Esophagus squamous epithelium (tissue), 5 donors: ENCODE data around the gene ABCA6. TPM values are rescaled to one million over a fixed set of nuclear protein-coding genes. Genes with fewer than 3 reads are reported as not detected.

ENCODE experiments used
- DNase-seq: peaks from one replicate; lab custom pipeline; 2025; lab: John Stamatoyannopoulos, UW
- H3K27ac ChIP-seq, 4 donors: fragments of 200-600 bp; sonication (generic); one replicate each; pipeline ENCODE4 v1.5.1; 2016 to 2019; ENCODE audit warnings: mild to moderate bottlenecking in 1 of 4
- H3K27me3 ChIP-seq, 4 donors: fragments of 200-600 bp; sonication (generic); 1 replicate in 3 of 4; 2 replicates in 1 of 4; pipeline versions ENCODE4 v1.5.1 to v1.6.0; 2017 to 2021; ENCODE audit warnings: antibody characterized with exemption in 1 of 4
- H3K36me3 ChIP-seq, 3 donors: fragments of 200-600 bp; sonication (generic); one replicate each; pipeline ENCODE4 v1.5.1; 2016 to 2019
- H3K4me1 ChIP-seq, 3 donors: fragments of 200-600 bp; sonication (generic); one replicate each; pipeline ENCODE4 v1.5.1; 2017 to 2019
- H3K4me3 ChIP-seq, 4 donors: fragments of 200-600 bp; sonication (generic); 1 replicate in 3 of 4; 2 replicates in 1 of 4; pipeline ENCODE4 v1.5.1; 2016 to 2019; ENCODE audit warnings: mild to moderate bottlenecking in 2 of 4, moderate library complexity in 1 of 4
- H3K9me3 ChIP-seq, 3 donors: fragments of 200-600 bp; sonication (generic); one replicate each; pipeline ENCODE4 v1.5.1; 2016 to 2019
- POLR2A ChIP-seq, 4 donors: fragments of 450-650 bp; IDR thresholded peaks; one replicate each; pipeline ENCODE4 v1.6.1; 2017; ENCODE audit warnings: antibody characterized with exemption in 4 of 4, mild to moderate bottlenecking in 4 of 4, moderate library complexity in 3 of 4
- whole genome bisulfite sequencing, 2 donors: methylation state at CpG; one replicate each; pipeline ENCODE4 v1.1.5; 2018; 5-methylcytosine and 5-hydroxymethylcytosine counted together
- intact Hi-C: fragments of 100-400 bp; cut with DNase I; formaldehyde crosslinking; loops from one replicate; pipeline ENCODE4 v1.15.0; 2022
- total RNA-seq, 4 donors: library from RNA; depleted of rRNA; stranded (reverse); fragments of >200 nt; gene quantifications; one replicate each; pipeline ENCODE4 v1.1.0, GENCODE V29; 2016
- TF ChIP-seq, protein P1 (sequence below), 6 experiments: fragments of 450-650 bp in 4 of 6; fragments of 200-600 bp in 2 of 6; sonication (generic) in 2 of 6; IDR thresholded peaks; one replicate each; pipeline ENCODE4 v1.5.1; 2016 to 2019; ENCODE audit warnings: antibody characterized with exemption in 6 of 6, mild to moderate bottlenecking in 4 of 6, moderate library complexity in 4 of 6
- donor health status: DM: yes; HTN: yes; CAD: no.

Gene ABCA6
- total RNA-seq, 4 donors from 2014 or later = 4.2 to 52.1 (median 8.9) TPM

DNA sequence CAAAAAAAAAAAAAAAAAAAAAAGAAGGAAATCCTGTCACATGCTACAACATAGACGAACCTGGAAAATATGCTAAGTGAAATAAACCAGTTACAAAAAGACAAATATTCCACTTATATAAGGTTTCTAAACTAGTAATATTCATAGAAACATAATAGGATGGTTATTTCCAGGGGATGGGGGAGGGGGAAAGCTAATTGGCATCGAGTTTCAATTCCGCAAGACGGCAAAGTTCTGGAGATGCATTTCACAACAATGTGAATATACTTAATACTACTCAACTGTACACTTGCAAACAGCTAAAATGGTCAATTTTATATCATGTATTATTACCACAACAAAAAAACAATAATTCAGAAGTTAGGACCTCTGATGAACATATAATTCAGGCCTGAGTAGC lies 43.1 kb downstream of the ABCA6 start:
- no peak for DNase-seq
- Histone ChIP-seq H3K4me3 (no peak overlapping the region), H3K9me3 (no peaks in the 10 kb centered on the region), H3K27ac (no peak overlapping the region), H3K4me1 (no peaks in the 10 kb centered on the region), H3K36me3 (peaks cover 0 to 5% (median 3%) of the 10 kb centered on the region in 3 donors), H3K27me3 (no peaks in the 10 kb centered on the region)
- intact Hi-C loops = no loop called here
- TF ChIP-seq, protein P1, sequence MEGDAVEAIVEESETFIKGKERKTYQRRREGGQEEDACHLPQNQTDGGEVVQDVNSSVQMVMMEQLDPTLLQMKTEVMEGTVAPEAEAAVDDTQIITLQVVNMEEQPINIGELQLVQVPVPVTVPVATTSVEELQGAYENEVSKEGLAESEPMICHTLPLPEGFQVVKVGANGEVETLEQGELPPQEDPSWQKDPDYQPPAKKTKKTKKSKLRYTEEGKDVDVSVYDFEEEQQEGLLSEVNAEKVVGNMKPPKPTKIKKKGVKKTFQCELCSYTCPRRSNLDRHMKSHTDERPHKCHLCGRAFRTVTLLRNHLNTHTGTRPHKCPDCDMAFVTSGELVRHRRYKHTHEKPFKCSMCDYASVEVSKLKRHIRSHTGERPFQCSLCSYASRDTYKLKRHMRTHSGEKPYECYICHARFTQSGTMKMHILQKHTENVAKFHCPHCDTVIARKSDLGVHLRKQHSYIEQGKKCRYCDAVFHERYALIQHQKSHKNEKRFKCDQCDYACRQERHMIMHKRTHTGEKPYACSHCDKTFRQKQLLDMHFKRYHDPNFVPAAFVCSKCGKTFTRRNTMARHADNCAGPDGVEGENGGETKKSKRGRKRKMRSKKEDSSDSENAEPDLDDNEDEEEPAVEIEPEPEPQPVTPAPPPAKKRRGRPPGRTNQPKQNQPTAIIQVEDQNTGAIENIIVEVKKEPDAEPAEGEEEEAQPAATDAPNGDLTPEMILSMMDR (IDR thresholded peaks at IDR 0.05) = no peak
- no peak for TF ChIP-seq POLR2A (IDR thresholded peaks at IDR 0.05)
- WGBS, 2 donors = 75 to 90% methylated on average over 4 of the region's 4 CpGs

DNA sequence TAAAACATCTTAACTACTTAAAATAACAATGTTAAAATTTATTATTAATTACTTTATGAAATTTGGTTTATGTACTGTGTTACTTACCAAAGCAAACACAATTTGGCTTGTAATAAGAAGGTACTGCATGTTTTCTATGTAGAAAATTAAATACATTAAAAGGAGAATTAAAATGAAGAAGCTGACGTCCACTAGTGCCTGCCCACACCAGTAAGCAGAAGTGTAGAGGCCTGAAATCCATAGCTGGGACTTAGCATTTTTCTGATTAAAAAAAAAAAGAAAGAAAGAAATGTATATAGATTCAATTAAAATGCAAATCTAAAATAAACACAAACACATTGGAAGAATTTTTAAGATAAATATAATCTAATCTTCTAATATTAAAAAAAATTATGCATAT lies 45.2 kb downstream of the ABCA6 start:
- 65 to 69% methylated on average over 1 of the region's 1 CpG for whole genome bisulfite sequencing, 2 donors
- Histone ChIP-seq H3K4me1 (no peaks in the 10 kb centered on the region), H3K27ac (no peak overlapping the region), H3K36me3 (peaks cover 0 to 5% (median 3%) of the 10 kb centered on the region in 3 donors), H3K9me3 (no peaks in the 10 kb centered on the region), H3K27me3 (no peaks in the 10 kb centered on the region), H3K4me3 (no peak overlapping the region)
- intact Hi-C loops = no loop called here
- TF ChIP-seq, protein P1 (IDR thresholded peaks at IDR 0.05) = no peak
- no peak for TF ChIP-seq POLR2A (IDR thresholded peaks at IDR 0.05)
- DNase-seq = no peak

DNA sequence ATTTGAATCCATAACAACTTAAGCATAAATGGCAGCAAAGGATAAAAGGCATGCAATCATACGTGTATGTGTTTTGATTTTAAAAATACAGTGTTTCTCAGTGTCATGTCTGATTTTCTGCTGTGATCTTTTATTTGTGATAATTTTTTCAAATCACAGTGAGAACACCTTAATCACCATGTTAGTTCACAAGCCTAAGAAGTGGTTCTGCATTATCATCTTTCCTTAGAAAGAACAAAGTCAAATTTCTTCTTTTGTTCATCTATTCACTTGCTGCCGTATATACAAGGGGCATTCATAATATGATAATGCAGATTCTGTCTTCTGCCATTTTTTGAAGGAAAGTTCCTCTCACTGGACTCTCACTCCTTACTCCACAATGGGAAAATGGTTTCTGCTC lies 47.7 kb downstream of the ABCA6 start:
- no peak overlapping the region for H3K4me3 ChIP-seq
- H3K9me3 ChIP-seq = no peaks in the 10 kb centered on the region
- TF ChIP-seq POLR2A (IDR thresholded peaks at IDR 0.05) = no peak
- TF ChIP-seq, protein P1 (IDR thresholded peaks at IDR 0.05) = no peak
- WGBS, 2 donors = 89 to 94% methylated on average over 2 of the region's 2 CpGs
- no peaks in the 10 kb centered on the region for H3K27me3 ChIP-seq
- no peak for DNase-seq
- peaks cover 0 to 5% (median 3%) of the 10 kb centered on the region in 3 donors for H3K36me3 ChIP-seq
- no peaks in the 10 kb centered on the region for H3K4me1 ChIP-seq
- H3K27ac ChIP-seq = no peak overlapping the region
- intact Hi-C loops = no loop called here

DNA sequence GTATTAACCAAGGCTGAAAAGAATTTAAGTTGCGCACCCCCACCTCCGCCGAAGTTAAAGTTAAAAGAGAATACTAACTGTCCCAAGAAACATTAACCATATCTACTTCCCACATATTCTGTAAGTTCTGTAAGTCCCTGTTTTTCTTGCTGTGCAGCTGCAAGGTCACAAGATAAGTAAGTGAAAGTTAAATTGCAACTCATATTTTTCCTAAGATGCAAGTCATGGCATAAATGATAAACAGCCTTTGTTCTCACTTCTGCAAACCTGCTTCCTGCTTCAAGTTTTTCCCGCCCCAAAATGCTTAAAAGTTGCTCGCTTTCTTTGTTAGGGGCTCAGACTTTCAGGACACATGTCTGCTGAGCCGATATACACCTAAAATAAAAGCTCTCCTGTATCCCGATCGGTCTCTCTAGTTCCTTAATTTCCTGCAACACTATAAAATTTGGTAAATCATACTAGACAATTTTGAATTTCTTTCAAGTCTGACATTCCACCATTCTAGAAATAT lies 48.4 kb downstream of the ABCA6 start:
- intact Hi-C loops = no loop called here
- H3K27ac ChIP-seq = no peak overlapping the region
- no peaks in the 10 kb centered on the region for H3K4me1 ChIP-seq
- no peaks in the 10 kb centered on the region for H3K9me3 ChIP-seq
- H3K36me3 ChIP-seq = peaks cover 0 to 5% (median 3%) of the 10 kb centered on the region in 3 donors
- DNase-seq = no peak
- no peak for TF ChIP-seq POLR2A (IDR thresholded peaks at IDR 0.05)
- TF ChIP-seq, protein P1 (IDR thresholded peaks at IDR 0.05) = no peak
- no peaks in the 10 kb centered on the region for H3K27me3 ChIP-seq
- WGBS, 2 donors = 66 to 67% methylated on average over 8 of the region's 8 CpGs
- H3K4me3 ChIP-seq = no peak overlapping the region

DNA sequence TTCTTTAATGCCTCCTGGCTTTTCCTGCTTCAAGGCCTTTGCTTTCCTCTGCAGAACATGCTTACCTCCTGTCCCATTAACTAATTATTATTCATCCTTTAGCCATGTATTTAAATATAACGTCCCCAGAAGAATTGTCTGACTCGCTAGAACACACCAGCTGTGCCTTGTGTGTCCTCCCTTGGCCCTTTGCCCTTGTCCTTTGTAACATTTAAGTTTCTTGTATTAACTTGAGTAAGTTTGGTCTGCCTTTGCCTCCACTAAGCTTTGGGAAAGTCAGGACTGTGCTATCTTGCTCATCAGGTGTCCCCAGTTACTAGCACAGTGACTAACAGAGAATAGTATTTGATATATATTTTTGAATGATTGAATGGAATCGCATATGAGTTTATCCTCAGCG lies 51.3 kb downstream of the ABCA6 start:
- Histone ChIP-seq H3K27ac (no peak overlapping the region), H3K36me3 (peaks cover 0 to 3% (median 3%) of the 10 kb centered on the region in 3 donors), H3K4me1 (no peaks in the 10 kb centered on the region), H3K27me3 (no peaks in the 10 kb centered on the region), H3K9me3 (no peaks in the 10 kb centered on the region), H3K4me3 (no peak overlapping the region)
- WGBS, 2 donors = 68 to 77% methylated on average over 4 of the region's 4 CpGs
- DNase-seq = no peak
- intact Hi-C loops = no loop called here
- TF ChIP-seq, protein P1 (IDR thresholded peaks at IDR 0.05) = no peak
- no peak for TF ChIP-seq POLR2A (IDR thresholded peaks at IDR 0.05)
